IMR-90 (cell line): ENCODE results near the gene MAP3K5. TPM values are rescaled to one million over a fixed set of nuclear protein-coding genes. Genes with fewer than 3 reads are reported as not detected.

Experiments
- ATAC-seq: fragments of 200-7000 bp; cut with Tn5 transposase; 2 replicates; pipeline ENCODE4 v1.9.1; 2020; ENCODE audit warnings: low read depth, mild to moderate bottlenecking, moderate library complexity
- BruUV-seq: library from RNA; stranded (reverse); fragments of 400-500 nt; replicated peaks from 2 replicates; lab custom pipeline; 2021; lab: Mats Ljungman, UMichigan
- CTCF ChIA-PET: fragments of 300-600 bp; formaldehyde crosslinking; extraction: SDS; loops from one replicate; lab custom pipeline; 2021; ENCODE audit warnings: antibody characterized with exemption; lab: Yijun Ruan, JAX
- POLR2A ChIA-PET: fragments of 300-600 bp; sonication (Branson Sonifier 250); formaldehyde crosslinking; loops from one replicate; lab custom pipeline; 2022; ENCODE audit warnings: antibody characterized with exemption; ENCODE audit not compliant: unreplicated experiment; lab: Charles Lee
- DNase-seq: peaks from one replicate; pipeline ENCODE4 v3.0.0; 2013
- H2AFZ ChIP-seq: replicated peaks from 2 replicates; pipeline ENCODE3; 2013; ENCODE audit warnings: low read length, mild to moderate bottlenecking; ENCODE audit not compliant: poor library complexity
- H2AK5ac ChIP-seq: 2 replicates; pipeline ENCODE4 v1.6.1; 2013; ENCODE audit warnings: low read depth, low read length, inconsistent platforms
- H2AK9ac ChIP-seq: replicated peaks from 2 replicates; pipeline ENCODE3; 2013; ENCODE audit warnings: mild to moderate bottlenecking, low read depth, low read length, moderate library complexity; ENCODE audit not compliant: poor library complexity
- H2BK120ac ChIP-seq: 2 replicates; pipeline ENCODE4 v1.6.1; 2013; ENCODE audit warnings: low read depth, low read length, inconsistent platforms
- H2BK15ac ChIP-seq: 3 replicates; pipeline ENCODE4 v1.6.1; 2013; ENCODE audit warnings: low read depth, low read length, inconsistent platforms
- H2BK20ac ChIP-seq: 2 replicates; pipeline ENCODE4 v1.6.1; 2013; ENCODE audit warnings: low read depth, mild to moderate bottlenecking, inconsistent platforms, low read length, moderate library complexity
- H2BK5ac ChIP-seq: 2 replicates; pipeline ENCODE4 v1.6.1; 2013; ENCODE audit warnings: mild to moderate bottlenecking, low read depth, low read length, inconsistent platforms; ENCODE audit not compliant: poor library complexity, severe bottlenecking
- H3K14ac ChIP-seq: replicated peaks from 2 replicates; pipeline ENCODE4 v1.6.1; 2013; ENCODE audit warnings: low read depth, low read length, inconsistent platforms
- H3K18ac ChIP-seq: 2 replicates; pipeline ENCODE4 v1.6.1; 2013; ENCODE audit warnings: low read depth, low read length, control low read depth
- H3K23ac ChIP-seq: 2 replicates; pipeline ENCODE4 v1.6.1; 2013; ENCODE audit warnings: low read depth, low read length, inconsistent platforms
- H3K27ac ChIP-seq: 2 replicates; pipeline ENCODE4 v1.5.1; 2013; ENCODE audit warnings: mild to moderate bottlenecking, control low read depth, low read length; ENCODE audit not compliant: insufficient read depth
- H3K27me3 ChIP-seq: 2 replicates; pipeline ENCODE4 v1.6.1; 2013; ENCODE audit warnings: low read length; ENCODE audit not compliant: control insufficient read depth, insufficient read depth
- H3K36me3 ChIP-seq: 2 replicates; pipeline ENCODE4 v1.6.1; 2013; ENCODE audit warnings: low read length, mixed read lengths; ENCODE audit not compliant: control insufficient read depth, insufficient read depth
- H3K4ac ChIP-seq: 2 replicates; pipeline ENCODE4 v1.6.1; 2013; ENCODE audit warnings: low read depth, low read length, inconsistent platforms
- H3K4me1 ChIP-seq: 2 replicates; pipeline ENCODE4 v1.6.1; 2013; ENCODE audit warnings: low read length, mixed read lengths; ENCODE audit not compliant: control insufficient read depth, insufficient read depth
- H3K4me2 ChIP-seq: 2 replicates; pipeline ENCODE4 v1.6.1; 2013; ENCODE audit warnings: low read depth, mild to moderate bottlenecking, control low read depth, low read length, moderate library complexity
- H3K4me3 ChIP-seq: 2 replicates; pipeline ENCODE4 v1.5.1; 2013; ENCODE audit warnings: low read depth, mild to moderate bottlenecking, control low read depth, low read length, moderate library complexity; ENCODE audit not compliant: insufficient read depth
- H3K56ac ChIP-seq: 2 replicates; pipeline ENCODE4 v1.6.1; 2013; ENCODE audit warnings: low read length, inconsistent platforms; ENCODE audit not compliant: insufficient read depth; ENCODE audit errors: extremely low read depth
- H3K79me1 ChIP-seq, 2 experiments: 2 replicates each; pipeline ENCODE4 v1.6.1; 2013; ENCODE audit warnings: low read length in 2 of 2, inconsistent platforms in 1 of 2, low read depth in 1 of 2
- H3K9ac ChIP-seq: 2 replicates; pipeline ENCODE4 v1.6.1; 2013; ENCODE audit warnings: low read depth, low read length, control low read depth
- H3K9me1 ChIP-seq: 2 replicates; pipeline ENCODE4 v1.6.1; 2013; ENCODE audit warnings: low read length, inconsistent platforms; ENCODE audit not compliant: insufficient read depth
- H3K9me3 ChIP-seq: 2 replicates; pipeline ENCODE4 v1.6.1; 2013; ENCODE audit warnings: low read length; ENCODE audit not compliant: control insufficient read depth, insufficient read depth
- H4K20me1 ChIP-seq: 2 replicates; pipeline ENCODE4 v1.6.1; 2013; ENCODE audit warnings: low read length, inconsistent platforms; ENCODE audit not compliant: insufficient read depth
- H4K5ac ChIP-seq: 2 replicates; pipeline ENCODE4 v1.6.1; 2013; ENCODE audit warnings: mild to moderate bottlenecking, low read depth, low read length, control low read depth
- H4K8ac ChIP-seq, 2 experiments: 2 replicates each; pipeline ENCODE4 v1.6.1; 2013; ENCODE audit warnings: low read depth in 2 of 2, low read length in 2 of 2, control low read depth in 1 of 2, inconsistent platforms in 1 of 2
- H4K91ac ChIP-seq: 2 replicates; pipeline ENCODE4 v1.6.1; 2013; ENCODE audit warnings: low read depth, low read length, inconsistent platforms; ENCODE audit not compliant: insufficient read depth
- FOS ChIP-seq: fragments of 150-350 bp; IDR thresholded peaks from 2 replicates; pipeline ENCODE4 v1.6.1; 2016; ENCODE audit warnings: low read depth, low read length
- dilution Hi-C: fragments of 300-500 bp; cut with HindIII; formaldehyde crosslinking; loops from one replicate; pipeline ENCODE4 v1.14.3; 2018; ENCODE audit warnings: low sequenced_read_pairs; ENCODE audit not compliant: unreplicated experiment
- in situ Hi-C: fragments of 300-500 bp; cut with MboI; formaldehyde crosslinking; loops from 3 replicates; pipeline ENCODE4 v1.14.3; 2019; ENCODE audit warnings: low sequenced_read_pairs, inconsistent platforms, mixed read lengths
- intact Hi-C: fragments of 100-400 bp; cut with micrococcal nuclease; formaldehyde crosslinking; loops from 2 replicates; pipeline ENCODE4 v1.10.0; 2022
- polyA plus RNA-seq, 3 experiments: library from polyadenylated mRNA; depleted of rRNA; stranded (reverse); fragments of >200 nt; gene quantifications; 2 replicates each; pipeline ENCODE4 v1.2.3, GENCODE V29; 2012; ENCODE audit warnings: low replicate concordance in 1 of 3
- total RNA-seq: library from RNA; depleted of rRNA; stranded (reverse); fragments of >200 nt; gene quantifications from 2 replicates; pipeline ENCODE4 v1.2.3, GENCODE V29; 2012
- TF ChIP-seq, protein P1 (sequence below): fragments of 150-350 bp; IDR thresholded peaks from 2 replicates; pipeline ENCODE4 v1.6.1; 2017; ENCODE audit warnings: mild to moderate bottlenecking, antibody characterized with exemption, low read length, low read depth

The MAP3K5 gene
- total and polyA plus RNA-seq, 2 of the 4 experiments (the other 2 are of a cell fraction): 5.4 to 17.6 TPM

DNA sequence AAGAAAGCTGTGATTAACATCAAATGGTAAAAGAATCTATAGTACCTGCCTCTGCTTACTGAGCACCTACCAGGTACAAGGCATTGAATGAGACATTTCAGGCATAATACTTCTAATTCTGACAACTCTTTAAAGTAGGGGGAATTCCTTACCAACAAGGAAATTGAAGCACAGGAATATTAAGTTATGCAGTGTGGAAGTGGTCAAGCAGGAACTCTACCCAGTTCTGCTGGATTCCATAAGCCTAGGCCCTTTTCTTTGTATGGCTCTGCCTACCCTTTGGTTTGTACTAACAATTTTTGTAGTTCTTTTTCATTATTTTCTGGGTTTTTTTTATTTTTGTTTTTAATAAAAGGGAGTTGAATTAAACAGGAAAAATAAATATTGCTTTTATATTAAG lies 114.5 kb downstream of the MAP3K5 start:
- BruUV-seq: no TSS peak
- no peak overlapping the region for H3K4me2 ChIP-seq
- H2BK5ac ChIP-seq: no peak overlapping the region
- H3K36me3 ChIP-seq: peaks cover 4% of the 10 kb centered on the region; the same call in 1 of the 2 replicates
- no peaks in the 10 kb centered on the region for H3K4me1 ChIP-seq
- in situ Hi-C loops: no loop called here
- ChIA-PET CTCF (interaction anchor here (1.1 kb wide), 1 partner anchor 12 kb away, joined by 3 read pairs; no protein-coding TSS in a partner anchor), POLR2A (no interaction called here)
- ATAC-seq (no peak), DNase-seq (no peak)
- no peak overlapping the region for H3K23ac ChIP-seq
- H4K8ac ChIP-seq: no peak overlapping the region
- no peaks in the 10 kb centered on the region for H3K9me3 ChIP-seq
- no peak overlapping the region for H3K14ac ChIP-seq
- no peak overlapping the region for H4K5ac ChIP-seq
- TF ChIP-seq, protein P1, sequence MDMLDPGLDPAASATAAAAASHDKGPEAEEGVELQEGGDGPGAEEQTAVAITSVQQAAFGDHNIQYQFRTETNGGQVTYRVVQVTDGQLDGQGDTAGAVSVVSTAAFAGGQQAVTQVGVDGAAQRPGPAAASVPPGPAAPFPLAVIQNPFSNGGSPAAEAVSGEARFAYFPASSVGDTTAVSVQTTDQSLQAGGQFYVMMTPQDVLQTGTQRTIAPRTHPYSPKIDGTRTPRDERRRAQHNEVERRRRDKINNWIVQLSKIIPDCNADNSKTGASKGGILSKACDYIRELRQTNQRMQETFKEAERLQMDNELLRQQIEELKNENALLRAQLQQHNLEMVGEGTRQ: no peak
- TF ChIP-seq FOS: no peak
- H3K56ac ChIP-seq: no peak overlapping the region
- no peak overlapping the region for H3K4ac ChIP-seq
- no peak overlapping the region for H2AK5ac ChIP-seq
- intact Hi-C loops: no loop called here
- H3K9ac ChIP-seq: no peak overlapping the region
- no peak overlapping the region for H2BK15ac ChIP-seq
- no peaks in the 10 kb centered on the region for H4K20me1 ChIP-seq
- H4K91ac ChIP-seq: no peak overlapping the region
- H2AFZ ChIP-seq: no peak overlapping the region
- H3K27me3 ChIP-seq: no peaks in the 10 kb centered on the region
- H2AK9ac ChIP-seq: no peak overlapping the region
- dilution Hi-C loops: no loop called here
- peaks cover 0 to 16% of the 10 kb centered on the region in 2 experiments; a peak in 3 of 4 replicates for H3K79me1 ChIP-seq
- no peak overlapping the region for H2BK120ac ChIP-seq
- H3K9me1 ChIP-seq: no peaks in the 10 kb centered on the region
- no peak overlapping the region for H2BK20ac ChIP-seq
- H3K27ac ChIP-seq: no peak overlapping the region
- no peak overlapping the region for H3K4me3 ChIP-seq
- H3K18ac ChIP-seq: no peak overlapping the region
